GM19395 (cell line): ENCODE measurements around the gene HEATR5A.
"Not testable (repeated sequence)": the region's sequence is repeated elsewhere in the genome, so short reads cannot be mapped to it uniquely, and the experiment has no call there.

ENCODE experiments used
- ATAC-seq: cut with Tn5 transposase; IDR thresholded peaks from one replicate; pipeline ENCODE4 v1.9.1; 2021; ENCODE audit warnings: mild to moderate bottlenecking, moderate library complexity; ENCODE audit not compliant: unreplicated experiment

The HEATR5A gene

GRCh38 chr14:31420319-31421111 is at the start of gene HEATR5A:
HEATR5A (minus strand) TSS chr14:31420550; CDS start chr14:31402975, 17,575 bp downstream.
- ATAC-seq: peak; percentile 97

- ATAC-seq: no peak
Measured at GRCh38 chr14:31466554-31466953, 46.2 kb upstream of the HEATR5A start.

- no peak for ATAC-seq
Measured at GRCh38 chr14:31465111-31465510, 44.8 kb upstream of the HEATR5A start.

GRCh38 chr14:31462450-31462849 is 42.1 kb upstream of the HEATR5A start:
- ATAC-seq: not testable (repeated sequence)

- ATAC-seq: no peak
Measured at GRCh38 chr14:31461545-31461944, 41.2 kb upstream of the HEATR5A start.

GRCh38 chr14:31457665-31458659 is 37.6 kb upstream of the HEATR5A start:
- peak; percentile 5 for ATAC-seq

- peak; percentile 98 for ATAC-seq
Measured at GRCh38 chr14:31456841-31457664, 36.7 kb upstream of the HEATR5A start, which contains the start of gene DTD2. DTD2 (minus strand) TSS chr14:31457506; CDS start chr14:31457393, 113 bp downstream.

- peak; percentile 50 for ATAC-seq
Measured at GRCh38 chr14:31449971-31450610, 29.7 kb upstream of the HEATR5A start.

- no peak for ATAC-seq
Measured at GRCh38 chr14:31449136-31449535, 28.8 kb upstream of the HEATR5A start.

- no peak for ATAC-seq
Measured at GRCh38 chr14:31445703-31446102, 25.4 kb upstream of the HEATR5A start.

GRCh38 chr14:31442284-31442683 is 21.9 kb upstream of the HEATR5A start:
- no peak for ATAC-seq

GRCh38 chr14:31441273-31442111 is 21.1 kb upstream of the HEATR5A start:
- ATAC-seq: no peak

- ATAC-seq: no peak
Measured at GRCh38 chr14:31440280-31440679, 19.9 kb upstream of the HEATR5A start.

GRCh38 chr14:31439561-31439960 is 19.2 kb upstream of the HEATR5A start:
- ATAC-seq: no peak

GRCh38 chr14:31437045-31437691 is 16.8 kb upstream of the HEATR5A start:
- not testable (repeated sequence) for ATAC-seq

GRCh38 chr14:31435276-31435675 is 14.9 kb upstream of the HEATR5A start:
- no peak for ATAC-seq

GRCh38 chr14:31430634-31431264 is 10.4 kb upstream of the HEATR5A start:
- ATAC-seq: no peak

GRCh38 chr14:31429791-31430190 is 9.4 kb upstream of the HEATR5A start:
- no peak for ATAC-seq
